Rectal smooth muscle tissue (tissue), 1 donor: ENCODE measurements around the gene CD160.
"Not testable (repeated sequence)": the region's sequence is repeated elsewhere in the genome, so short reads cannot be mapped to it uniquely, and the experiment has no call there.

Experiments used
- H3K27ac ChIP-seq: one replicate; pipeline ENCODE4 v1.7.0; 2013; ENCODE audit warnings: low read depth, low read length, inconsistent platforms
- H3K27me3 ChIP-seq: one replicate; pipeline ENCODE4 v1.7.0; 2013; ENCODE audit warnings: low read length; ENCODE audit not compliant: control insufficient read depth, insufficient read depth
- H3K36me3 ChIP-seq: one replicate; pipeline ENCODE4 v1.7.0; 2013; ENCODE audit warnings: low read length; ENCODE audit not compliant: control insufficient read depth, insufficient read depth
- H3K4me1 ChIP-seq: one replicate; pipeline ENCODE4 v1.7.0; 2013; ENCODE audit warnings: low read length; ENCODE audit not compliant: control insufficient read depth, insufficient read depth
- H3K4me3 ChIP-seq: one replicate; pipeline ENCODE4 v1.7.0; 2013; ENCODE audit warnings: low read length
- H3K9ac ChIP-seq: one replicate; pipeline ENCODE4 v1.7.0; 2013; ENCODE audit warnings: low read length

The CD160 gene

DNA sequence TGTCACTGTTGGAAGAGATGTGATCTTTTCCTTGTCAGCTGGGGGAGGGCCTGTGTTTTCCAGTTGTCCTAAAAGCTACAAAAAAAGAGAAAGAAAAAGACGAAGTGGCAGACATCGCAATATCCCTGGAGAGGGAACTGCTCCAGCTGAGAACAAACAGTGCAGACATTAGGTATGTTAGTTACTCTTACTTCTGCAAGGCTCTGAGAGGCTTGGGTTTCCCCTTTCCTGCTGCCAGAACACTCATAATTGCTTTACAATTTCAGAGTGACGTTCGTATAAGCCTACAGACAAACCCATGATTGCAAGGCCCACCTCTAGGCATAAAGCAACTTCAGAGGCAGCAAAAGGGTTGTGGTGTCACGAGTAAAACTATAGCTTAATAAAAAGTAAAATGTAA lies 31.1 kb downstream of the CD160 start:
- H3K27me3 ChIP-seq = no peaks in the 10 kb centered on the region
- no peak overlapping the region for H3K4me3 ChIP-seq
- no peaks in the 10 kb centered on the region for H3K4me1 ChIP-seq
- H3K27ac ChIP-seq = no peak overlapping the region
- peaks cover 9% of the 10 kb centered on the region for H3K36me3 ChIP-seq
- H3K9ac ChIP-seq = no peak overlapping the region

DNA sequence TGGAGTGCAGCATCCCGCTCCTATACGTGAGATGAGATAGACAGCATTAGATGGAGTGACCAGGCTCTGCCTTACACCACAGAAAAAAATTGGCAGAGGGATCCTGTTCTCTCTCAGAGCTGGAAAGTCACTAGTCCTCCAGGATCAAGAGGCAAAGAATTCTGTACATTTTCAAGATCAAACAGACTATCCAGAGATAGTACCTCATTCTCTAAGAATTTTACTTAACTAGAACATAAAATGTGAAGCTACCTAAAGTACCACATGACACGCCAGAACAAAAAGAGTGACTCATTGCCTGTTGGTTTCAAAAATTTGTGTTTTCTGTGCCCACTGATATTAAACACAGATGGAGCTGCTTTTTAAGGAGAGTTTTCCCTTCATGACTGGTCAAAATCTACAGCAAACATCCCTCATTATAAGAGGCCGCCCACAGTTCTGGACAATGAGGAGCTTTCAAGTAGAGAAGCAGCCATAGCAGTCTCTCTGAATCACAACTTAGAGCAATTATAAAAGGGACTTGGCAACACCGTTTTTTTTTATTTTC lies 32.3 kb downstream of the CD160 start:
- H3K36me3 ChIP-seq = peaks cover 9% of the 10 kb centered on the region
- peak overlapping the region; percentile 25 for H3K27ac ChIP-seq
- no peaks in the 10 kb centered on the region for H3K4me1 ChIP-seq
- no peaks in the 10 kb centered on the region for H3K27me3 ChIP-seq
- H3K4me3 ChIP-seq = no peak overlapping the region
- no peak overlapping the region for H3K9ac ChIP-seq

GRCh38 chr1:145757420-145757819 lies 38.1 kb downstream of the CD160 start:
- Histone ChIP-seq H3K27ac (no peak overlapping the region), H3K27me3 (no peaks in the 10 kb centered on the region), H3K4me1 (no peaks in the 10 kb centered on the region), H3K36me3 (no peaks in the 10 kb centered on the region), H3K4me3 (no peak overlapping the region), H3K9ac (no peak overlapping the region)

DNA sequence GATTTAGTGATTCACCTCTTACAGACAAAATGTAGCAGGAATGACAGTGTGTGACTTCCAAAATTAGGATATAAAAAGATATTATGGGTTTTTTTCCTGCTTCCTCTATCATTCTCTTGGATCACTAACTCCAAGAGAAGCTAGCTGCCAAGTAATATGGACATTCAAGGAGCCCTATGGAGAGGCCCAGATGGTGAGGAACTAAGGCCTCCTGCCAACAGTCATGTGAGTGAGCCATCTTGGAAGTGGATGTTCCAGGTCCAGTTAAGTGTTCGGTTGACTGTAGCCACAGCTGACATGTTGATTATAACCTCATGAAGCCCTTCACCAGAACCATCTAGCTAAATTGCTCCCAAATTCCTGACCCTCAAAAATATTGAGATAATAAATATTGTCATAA lies 38.8 kb downstream of the CD160 start:
- Histone ChIP-seq H3K27ac (no peak overlapping the region), H3K4me3 (no peak overlapping the region), H3K9ac (no peak overlapping the region), H3K4me1 (no peaks in the 10 kb centered on the region), H3K36me3 (no peaks in the 10 kb centered on the region), H3K27me3 (no peaks in the 10 kb centered on the region)

DNA sequence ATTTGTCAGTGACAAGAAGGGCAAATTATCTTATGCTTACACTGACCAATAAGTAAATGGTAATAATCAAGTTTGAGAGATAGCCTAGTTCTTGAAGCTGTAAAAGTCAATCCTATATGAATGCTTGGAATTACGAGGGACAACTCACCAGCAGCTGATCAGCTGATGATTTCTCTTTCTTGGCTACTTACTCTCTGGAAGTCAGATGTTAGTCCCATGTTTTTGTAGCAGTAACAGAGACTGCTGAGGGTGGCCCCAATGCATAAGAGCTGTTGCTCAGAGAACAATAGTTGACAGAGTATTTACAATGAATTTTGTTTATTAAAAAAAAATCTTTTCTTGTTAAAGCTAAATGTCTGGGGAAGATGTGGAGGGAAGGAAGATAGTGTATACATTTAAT lies 39.3 kb downstream of the CD160 start:
- Histone ChIP-seq H3K36me3 (no peaks in the 10 kb centered on the region), H3K27ac (no peak overlapping the region), H3K4me3 (no peak overlapping the region), H3K9ac (no peak overlapping the region), H3K27me3 (no peaks in the 10 kb centered on the region), H3K4me1 (no peaks in the 10 kb centered on the region)

DNA sequence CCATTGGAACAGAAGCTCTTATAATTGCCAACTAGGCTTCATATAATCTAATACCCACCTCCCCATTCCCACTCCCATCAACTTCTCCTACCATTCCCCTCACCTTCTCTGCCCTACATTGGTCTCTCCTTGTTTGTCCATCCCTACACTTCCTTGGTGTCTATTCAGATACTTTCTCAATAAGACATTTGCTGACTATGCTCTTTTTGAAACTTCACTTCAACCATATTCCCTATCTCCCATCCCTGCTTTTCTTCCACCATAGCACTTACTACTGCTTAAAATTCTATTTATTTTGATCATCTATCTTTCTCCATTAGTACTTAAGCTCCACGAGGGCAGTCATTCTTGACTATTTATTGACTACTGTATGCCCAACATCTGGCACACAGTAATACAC lies 40.4 kb downstream of the CD160 start:
- no peak overlapping the region for H3K27ac ChIP-seq
- no peak overlapping the region for H3K9ac ChIP-seq
- H3K4me3 ChIP-seq = no peak overlapping the region
- no peaks in the 10 kb centered on the region for H3K4me1 ChIP-seq
- H3K27me3 ChIP-seq = no peaks in the 10 kb centered on the region
- H3K36me3 ChIP-seq = no peaks in the 10 kb centered on the region

GRCh38 chr1:145760395-145760949 lies 41.2 kb downstream of the CD160 start:
- H3K4me3 ChIP-seq, H3K27me3 ChIP-seq, H3K36me3 ChIP-seq, H3K9ac ChIP-seq, H3K4me1 ChIP-seq, H3K27ac ChIP-seq: not testable (repeated sequence)

DNA sequence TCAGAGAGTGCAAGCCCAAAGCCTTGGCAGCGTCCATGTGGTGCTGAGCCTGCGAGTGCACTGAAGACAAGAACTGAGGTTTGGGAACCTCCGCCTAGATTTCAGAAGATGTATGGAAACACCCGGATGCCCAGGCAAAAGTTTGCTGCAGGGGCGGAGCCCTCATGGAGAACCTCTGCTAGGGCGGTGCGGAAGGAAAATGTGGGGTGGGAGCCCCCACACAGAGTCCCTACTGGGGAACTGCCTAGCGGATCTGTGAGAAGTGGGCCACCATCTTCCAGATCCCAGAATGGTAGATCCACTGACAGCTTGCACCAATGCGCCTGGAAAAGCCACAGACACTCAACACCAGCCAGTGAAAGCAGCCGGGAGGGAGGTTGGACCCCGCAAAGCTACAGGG lies 42.2 kb downstream of the CD160 start:
- H3K4me3 ChIP-seq, H3K4me1 ChIP-seq, H3K27ac ChIP-seq, H3K9ac ChIP-seq, H3K36me3 ChIP-seq, H3K27me3 ChIP-seq: not testable (repeated sequence)

- not testable (repeated sequence) for H3K27me3 ChIP-seq, H3K4me1 ChIP-seq, H3K27ac ChIP-seq, H3K4me3 ChIP-seq, H3K36me3 ChIP-seq, H3K9ac ChIP-seq
These were observed 42.7 kb downstream of the CD160 start for GRCh38 chr1:145762001-145762400.

DNA sequence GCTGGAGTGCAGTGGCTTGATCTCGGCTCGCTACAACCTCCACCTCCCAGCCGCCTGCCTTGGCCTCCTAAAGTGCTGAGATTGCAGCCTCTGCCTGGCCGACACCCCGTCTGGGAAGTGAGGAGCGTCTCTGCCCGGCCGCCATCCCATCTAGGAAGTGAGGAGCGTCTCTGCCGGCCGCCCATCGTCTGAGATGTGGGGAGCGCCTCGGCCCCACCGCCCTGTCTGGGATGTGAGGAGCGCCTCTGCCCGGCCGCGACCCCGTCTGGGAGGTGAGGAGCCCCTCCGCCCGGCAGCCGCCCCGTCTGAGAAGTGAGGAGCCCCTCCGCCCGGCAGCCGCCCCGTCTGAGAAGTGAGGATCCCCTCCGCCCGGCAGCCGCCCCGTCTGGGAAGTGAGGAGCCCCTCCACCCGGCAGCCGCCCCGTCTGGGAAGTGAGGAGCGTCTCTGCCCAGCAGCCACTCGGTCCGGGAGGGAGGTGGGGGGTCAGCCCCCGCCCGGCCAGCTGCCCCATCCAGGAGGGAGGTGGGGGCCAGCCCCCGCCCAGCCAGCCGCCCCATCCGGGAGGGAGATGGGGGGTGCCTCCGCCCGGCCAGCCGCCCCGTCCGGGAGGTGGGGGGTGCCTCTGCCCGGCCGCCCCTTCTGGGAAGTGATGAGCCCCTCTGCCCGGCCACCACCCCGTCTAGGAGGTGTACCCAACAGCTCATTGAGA lies 45.1 kb downstream of the CD160 start:
- H3K9ac ChIP-seq, H3K4me3 ChIP-seq, H3K36me3 ChIP-seq, H3K4me1 ChIP-seq, H3K27me3 ChIP-seq, H3K27ac ChIP-seq: not testable (repeated sequence)

GRCh38 chr1:145765127-145765526 lies 45.8 kb downstream of the CD160 start:
- not testable (repeated sequence) for H3K4me1 ChIP-seq, H3K27ac ChIP-seq, H3K9ac ChIP-seq, H3K4me3 ChIP-seq, H3K36me3 ChIP-seq, H3K27me3 ChIP-seq

- H3K4me1 ChIP-seq, H3K9ac ChIP-seq, H3K27ac ChIP-seq, H3K4me3 ChIP-seq, H3K27me3 ChIP-seq, H3K36me3 ChIP-seq: not testable (repeated sequence)
These were observed 46.5 kb downstream of the CD160 start for GRCh38 chr1:145765585-145766360.
